HG02642 (cell line): ENCODE data around the gene SVBP.

Experiments
- ATAC-seq: cut with Tn5 transposase; IDR thresholded peaks from one replicate; pipeline ENCODE4 v1.9.1; 2021; ENCODE audit warnings: mild to moderate bottlenecking; ENCODE audit not compliant: unreplicated experiment, poor library complexity

SVBP gene

GRCh38 chr1:42767510-42768000 lies 49.6 kb downstream of the SVBP start:
- ATAC-seq = peak; percentile 37

GRCh38 chr1:42766741-42767509 lies 50.3 kb downstream of the SVBP start, which contains the start of the genes C1orf50 and P3H1:
C1orf50 (plus strand) TSS chr1:42767249; CDS start chr1:42767312, 63 bp downstream.
P3H1 (minus strand) TSS chr1:42767028; CDS start chr1:42766971, 57 bp downstream.
- peak; percentile 90 for ATAC-seq

GRCh38 chr1:42765832-42766740 lies 51.1 kb downstream of the SVBP start:
- peak; percentile 33 for ATAC-seq

- ATAC-seq = no peak
Observed at GRCh38 chr1:42765269-42765668, 51.9 kb downstream of the SVBP start.

GRCh38 chr1:42762269-42762668 lies 54.9 kb downstream of the SVBP start:
- no peak for ATAC-seq

GRCh38 chr1:42761567-42761966 lies 55.6 kb downstream of the SVBP start:
- no peak for ATAC-seq

- no peak for ATAC-seq
Observed at GRCh38 chr1:42759114-42759513, 58.1 kb downstream of the SVBP start.

- ATAC-seq = no peak
Observed at GRCh38 chr1:42758641-42759040, 58.6 kb downstream of the SVBP start.

GRCh38 chr1:42757892-42758275 lies 59.3 kb downstream of the SVBP start:
- no peak for ATAC-seq
